H1 (cell line): ENCODE data around the gene GPR156. TPM values are rescaled to one million over a fixed set of nuclear protein-coding genes. Genes with fewer than 3 reads are reported as not detected.

ENCODE experiments used
- BACH1 ChIP-seq: IDR thresholded peaks from 2 replicates; pipeline ENCODE4 v1.6.1; 2012; ENCODE audit warnings: low read length, improper control_type of control experiment
- CHD2 ChIP-seq: IDR thresholded peaks from 2 replicates; pipeline ENCODE4 v1.6.1; 2012; ENCODE audit warnings: low read length, improper control_type of control experiment
- RXRA ChIP-seq: IDR thresholded peaks from 2 replicates; pipeline ENCODE4 v1.6.1; 2011; ENCODE audit warnings: low read depth, mild to moderate bottlenecking, low read length, moderate library complexity; ENCODE audit not compliant: insufficient read depth
- polyA plus RNA-seq, 7 experiments: library from polyadenylated mRNA; depleted of rRNA in 3 of 7; stranded (reverse) in 5 of 7; unstranded in 2 of 7; fragments of >200 nt in 5 of 7; fragments of 200-250 nt in 2 of 7; gene quantifications; 1 replicate in 5 of 7; 2 replicates in 1 of 7; 4 replicates in 1 of 7; pipeline versions ENCODE4 v1.2.1 to v1.2.3, GENCODE V29; 2011 to 2013; ENCODE audit warnings: missing spikeins in 2 of 7, mixed read lengths in 2 of 7
- total RNA-seq: library from RNA; stranded (reverse); fragmentation: NEBNext Ultra II Directional; extraction: Animal tissue kit (Norgen Biotek cat#: 25700); gene quantifications from 2 replicates; pipeline ENCODE4 v1.2.1, GENCODE V29; 2021
- TF ChIP-seq, protein P1 (sequence below), 3 experiments: IDR thresholded peaks; 1 replicate in 2 of 3; 2 replicates in 1 of 3; pipeline versions ENCODE4 v1.5.1 to v1.6.1; 2011; ENCODE audit warnings: low read length in 3 of 3, mild to moderate bottlenecking in 3 of 3, inconsistent platforms in 2 of 3, low read depth in 1 of 3, moderate library complexity in 1 of 3; ENCODE audit not compliant: insufficient read depth in 1 of 3; ENCODE audit errors: control extremely low read depth in 1 of 3
- TF ChIP-seq, protein P2 (sequence below): fragments of 300-600 bp; sonication (generic); IDR thresholded peaks from 2 replicates; pipeline ENCODE4 v1.7.1; 2012; ENCODE audit warnings: low read length, moderate library complexity, mild to moderate bottlenecking, inconsistent platforms; ENCODE audit not compliant: insufficient replicate concordance
- TF ChIP-seq, protein P3 (sequence below): IDR thresholded peaks from 2 replicates; pipeline ENCODE4 v1.6.1; 2012; ENCODE audit warnings: low read length, inconsistent platforms

GPR156 gene
- total and polyA plus RNA-seq, 2 of the 8 experiments (the other 6 are each of a cell fraction or from before 2014, with no cell fraction given), result 1.6 to 1.8 TPM

DNA sequence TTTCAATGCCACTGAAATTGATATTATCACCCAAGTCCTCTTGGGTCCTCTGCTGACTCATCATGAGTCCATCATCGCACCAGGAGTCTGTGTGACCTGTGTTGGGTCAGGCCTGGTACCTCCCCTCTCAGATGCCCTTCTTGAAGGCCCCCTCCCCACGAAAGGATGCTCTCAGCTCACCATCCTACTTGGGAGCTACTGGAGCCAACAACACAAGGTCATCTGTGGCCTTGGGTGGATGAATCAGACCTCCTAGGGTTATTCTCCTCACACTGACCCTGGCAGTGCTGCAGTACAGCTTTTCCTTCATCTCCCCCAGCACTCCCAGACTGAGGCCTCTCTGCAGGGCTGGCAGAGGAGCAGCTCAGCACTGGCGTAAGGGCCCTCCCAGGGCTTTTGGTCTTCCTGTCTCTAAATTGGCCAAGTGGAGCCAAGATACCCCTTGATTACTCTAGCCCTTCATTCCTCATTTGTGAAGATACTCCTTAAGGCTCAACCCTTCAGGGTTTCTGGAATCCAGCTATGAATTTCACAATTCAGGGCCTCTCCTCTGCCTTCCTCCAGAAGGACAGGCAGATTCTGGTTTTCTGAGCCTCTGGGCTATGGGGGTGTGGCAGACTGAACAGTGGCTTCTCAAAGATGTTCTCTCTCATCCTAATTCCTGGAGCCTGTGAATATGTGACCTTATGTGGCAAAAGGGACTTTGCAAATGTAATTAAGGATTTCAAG is 110.0 kb downstream of the GPR156 start (continued):
- TF ChIP-seq, protein P1, sequence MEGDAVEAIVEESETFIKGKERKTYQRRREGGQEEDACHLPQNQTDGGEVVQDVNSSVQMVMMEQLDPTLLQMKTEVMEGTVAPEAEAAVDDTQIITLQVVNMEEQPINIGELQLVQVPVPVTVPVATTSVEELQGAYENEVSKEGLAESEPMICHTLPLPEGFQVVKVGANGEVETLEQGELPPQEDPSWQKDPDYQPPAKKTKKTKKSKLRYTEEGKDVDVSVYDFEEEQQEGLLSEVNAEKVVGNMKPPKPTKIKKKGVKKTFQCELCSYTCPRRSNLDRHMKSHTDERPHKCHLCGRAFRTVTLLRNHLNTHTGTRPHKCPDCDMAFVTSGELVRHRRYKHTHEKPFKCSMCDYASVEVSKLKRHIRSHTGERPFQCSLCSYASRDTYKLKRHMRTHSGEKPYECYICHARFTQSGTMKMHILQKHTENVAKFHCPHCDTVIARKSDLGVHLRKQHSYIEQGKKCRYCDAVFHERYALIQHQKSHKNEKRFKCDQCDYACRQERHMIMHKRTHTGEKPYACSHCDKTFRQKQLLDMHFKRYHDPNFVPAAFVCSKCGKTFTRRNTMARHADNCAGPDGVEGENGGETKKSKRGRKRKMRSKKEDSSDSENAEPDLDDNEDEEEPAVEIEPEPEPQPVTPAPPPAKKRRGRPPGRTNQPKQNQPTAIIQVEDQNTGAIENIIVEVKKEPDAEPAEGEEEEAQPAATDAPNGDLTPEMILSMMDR (IDR thresholded peaks at IDR 0.05; ENCODE audit: control extremely low read depth in 1 of 3, insufficient read depth in 1 of 3, low read depth in 1 of 3, low read length in 3 of 3), result no peak
- TF ChIP-seq BACH1, result no peak
- TF ChIP-seq, protein P2, sequence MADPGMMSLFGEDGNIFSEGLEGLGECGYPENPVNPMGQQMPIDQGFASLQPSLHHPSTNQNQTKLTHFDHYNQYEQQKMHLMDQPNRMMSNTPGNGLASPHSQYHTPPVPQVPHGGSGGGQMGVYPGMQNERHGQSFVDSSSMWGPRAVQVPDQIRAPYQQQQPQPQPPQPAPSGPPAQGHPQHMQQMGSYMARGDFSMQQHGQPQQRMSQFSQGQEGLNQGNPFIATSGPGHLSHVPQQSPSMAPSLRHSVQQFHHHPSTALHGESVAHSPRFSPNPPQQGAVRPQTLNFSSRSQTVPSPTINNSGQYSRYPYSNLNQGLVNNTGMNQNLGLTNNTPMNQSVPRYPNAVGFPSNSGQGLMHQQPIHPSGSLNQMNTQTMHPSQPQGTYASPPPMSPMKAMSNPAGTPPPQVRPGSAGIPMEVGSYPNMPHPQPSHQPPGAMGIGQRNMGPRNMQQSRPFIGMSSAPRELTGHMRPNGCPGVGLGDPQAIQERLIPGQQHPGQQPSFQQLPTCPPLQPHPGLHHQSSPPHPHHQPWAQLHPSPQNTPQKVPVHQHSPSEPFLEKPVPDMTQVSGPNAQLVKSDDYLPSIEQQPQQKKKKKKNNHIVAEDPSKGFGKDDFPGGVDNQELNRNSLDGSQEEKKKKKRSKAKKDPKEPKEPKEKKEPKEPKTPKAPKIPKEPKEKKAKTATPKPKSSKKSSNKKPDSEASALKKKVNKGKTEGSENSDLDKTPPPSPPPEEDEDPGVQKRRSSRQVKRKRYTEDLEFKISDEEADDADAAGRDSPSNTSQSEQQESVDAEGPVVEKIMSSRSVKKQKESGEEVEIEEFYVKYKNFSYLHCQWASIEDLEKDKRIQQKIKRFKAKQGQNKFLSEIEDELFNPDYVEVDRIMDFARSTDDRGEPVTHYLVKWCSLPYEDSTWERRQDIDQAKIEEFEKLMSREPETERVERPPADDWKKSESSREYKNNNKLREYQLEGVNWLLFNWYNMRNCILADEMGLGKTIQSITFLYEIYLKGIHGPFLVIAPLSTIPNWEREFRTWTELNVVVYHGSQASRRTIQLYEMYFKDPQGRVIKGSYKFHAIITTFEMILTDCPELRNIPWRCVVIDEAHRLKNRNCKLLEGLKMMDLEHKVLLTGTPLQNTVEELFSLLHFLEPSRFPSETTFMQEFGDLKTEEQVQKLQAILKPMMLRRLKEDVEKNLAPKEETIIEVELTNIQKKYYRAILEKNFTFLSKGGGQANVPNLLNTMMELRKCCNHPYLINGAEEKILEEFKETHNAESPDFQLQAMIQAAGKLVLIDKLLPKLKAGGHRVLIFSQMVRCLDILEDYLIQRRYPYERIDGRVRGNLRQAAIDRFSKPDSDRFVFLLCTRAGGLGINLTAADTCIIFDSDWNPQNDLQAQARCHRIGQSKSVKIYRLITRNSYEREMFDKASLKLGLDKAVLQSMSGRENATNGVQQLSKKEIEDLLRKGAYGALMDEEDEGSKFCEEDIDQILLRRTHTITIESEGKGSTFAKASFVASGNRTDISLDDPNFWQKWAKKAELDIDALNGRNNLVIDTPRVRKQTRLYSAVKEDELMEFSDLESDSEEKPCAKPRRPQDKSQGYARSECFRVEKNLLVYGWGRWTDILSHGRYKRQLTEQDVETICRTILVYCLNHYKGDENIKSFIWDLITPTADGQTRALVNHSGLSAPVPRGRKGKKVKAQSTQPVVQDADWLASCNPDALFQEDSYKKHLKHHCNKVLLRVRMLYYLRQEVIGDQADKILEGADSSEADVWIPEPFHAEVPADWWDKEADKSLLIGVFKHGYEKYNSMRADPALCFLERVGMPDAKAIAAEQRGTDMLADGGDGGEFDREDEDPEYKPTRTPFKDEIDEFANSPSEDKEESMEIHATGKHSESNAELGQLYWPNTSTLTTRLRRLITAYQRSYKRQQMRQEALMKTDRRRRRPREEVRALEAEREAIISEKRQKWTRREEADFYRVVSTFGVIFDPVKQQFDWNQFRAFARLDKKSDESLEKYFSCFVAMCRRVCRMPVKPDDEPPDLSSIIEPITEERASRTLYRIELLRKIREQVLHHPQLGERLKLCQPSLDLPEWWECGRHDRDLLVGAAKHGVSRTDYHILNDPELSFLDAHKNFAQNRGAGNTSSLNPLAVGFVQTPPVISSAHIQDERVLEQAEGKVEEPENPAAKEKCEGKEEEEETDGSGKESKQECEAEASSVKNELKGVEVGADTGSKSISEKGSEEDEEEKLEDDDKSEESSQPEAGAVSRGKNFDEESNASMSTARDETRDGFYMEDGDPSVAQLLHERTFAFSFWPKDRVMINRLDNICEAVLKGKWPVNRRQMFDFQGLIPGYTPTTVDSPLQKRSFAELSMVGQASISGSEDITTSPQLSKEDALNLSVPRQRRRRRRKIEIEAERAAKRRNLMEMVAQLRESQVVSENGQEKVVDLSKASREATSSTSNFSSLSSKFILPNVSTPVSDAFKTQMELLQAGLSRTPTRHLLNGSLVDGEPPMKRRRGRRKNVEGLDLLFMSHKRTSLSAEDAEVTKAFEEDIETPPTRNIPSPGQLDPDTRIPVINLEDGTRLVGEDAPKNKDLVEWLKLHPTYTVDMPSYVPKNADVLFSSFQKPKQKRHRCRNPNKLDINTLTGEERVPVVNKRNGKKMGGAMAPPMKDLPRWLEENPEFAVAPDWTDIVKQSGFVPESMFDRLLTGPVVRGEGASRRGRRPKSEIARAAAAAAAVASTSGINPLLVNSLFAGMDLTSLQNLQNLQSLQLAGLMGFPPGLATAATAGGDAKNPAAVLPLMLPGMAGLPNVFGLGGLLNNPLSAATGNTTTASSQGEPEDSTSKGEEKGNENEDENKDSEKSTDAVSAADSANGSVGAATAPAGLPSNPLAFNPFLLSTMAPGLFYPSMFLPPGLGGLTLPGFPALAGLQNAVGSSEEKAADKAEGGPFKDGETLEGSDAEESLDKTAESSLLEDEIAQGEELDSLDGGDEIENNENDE, result no peak
- TF ChIP-seq, protein P3, sequence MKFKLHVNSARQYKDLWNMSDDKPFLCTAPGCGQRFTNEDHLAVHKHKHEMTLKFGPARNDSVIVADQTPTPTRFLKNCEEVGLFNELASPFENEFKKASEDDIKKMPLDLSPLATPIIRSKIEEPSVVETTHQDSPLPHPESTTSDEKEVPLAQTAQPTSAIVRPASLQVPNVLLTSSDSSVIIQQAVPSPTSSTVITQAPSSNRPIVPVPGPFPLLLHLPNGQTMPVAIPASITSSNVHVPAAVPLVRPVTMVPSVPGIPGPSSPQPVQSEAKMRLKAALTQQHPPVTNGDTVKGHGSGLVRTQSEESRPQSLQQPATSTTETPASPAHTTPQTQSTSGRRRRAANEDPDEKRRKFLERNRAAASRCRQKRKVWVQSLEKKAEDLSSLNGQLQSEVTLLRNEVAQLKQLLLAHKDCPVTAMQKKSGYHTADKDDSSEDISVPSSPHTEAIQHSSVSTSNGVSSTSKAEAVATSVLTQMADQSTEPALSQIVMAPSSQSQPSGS, result no peak
- TF ChIP-seq CHD2, result no peak
- TF ChIP-seq RXRA, result no peak
